ENCODE measurements around the gene BCKDK. TPM values are rescaled to one million over a fixed set of nuclear protein-coding genes. Genes with fewer than 3 reads are reported as not detected.

Gene BCKDK
- 24.0 and 26.9 TPM in 2 replicates for total RNA-seq (2014; rRNA removed; shearing (Covaris generic))
- 29.3 and 29.4 TPM in 2 replicates for polyA plus RNA-seq (2014; cell fraction: nucleus; rRNA removed)

DNA sequence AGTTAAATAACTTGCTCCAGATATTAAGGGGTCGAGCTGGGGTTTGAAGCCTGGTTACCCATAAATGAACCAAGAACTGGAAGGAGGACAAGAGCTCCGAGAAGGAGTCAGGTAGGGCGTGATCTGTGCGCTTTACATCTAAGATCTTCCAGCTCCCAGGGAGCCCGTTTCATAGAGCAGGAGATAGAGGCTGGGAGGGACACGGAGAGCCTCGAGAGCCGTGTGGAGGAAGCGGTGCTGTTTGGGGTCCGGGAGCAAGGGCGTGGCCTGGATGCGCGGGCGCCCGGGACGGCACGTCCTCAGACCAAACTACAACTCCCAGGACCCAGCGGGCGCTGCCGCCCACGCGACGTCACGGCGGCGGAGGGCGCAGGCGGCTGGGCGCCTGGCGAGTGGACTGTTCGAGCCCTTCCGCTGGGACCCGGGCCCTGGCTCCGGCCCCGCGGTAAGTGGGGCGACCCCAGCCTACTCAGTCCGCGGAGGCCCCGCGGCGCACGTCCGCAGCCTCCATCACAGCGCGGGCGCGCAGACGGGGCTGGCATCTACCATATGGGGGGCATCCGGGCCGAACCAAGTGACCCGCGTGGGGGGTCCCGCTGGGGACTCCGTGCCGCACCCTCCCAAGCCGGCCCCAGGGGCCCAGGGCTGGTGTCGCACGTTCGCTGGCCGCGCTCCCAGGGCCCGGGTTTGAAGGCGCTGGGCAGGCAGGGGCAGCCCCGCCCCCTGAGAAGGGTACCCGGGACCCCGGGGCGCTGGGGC is at the start of gene BCKDK:
Gene BCKDK, plus strand, starts transcription at position 352 of the 759 bp plus-strand sequence. CDS start 838 bp downstream, outside the sequence.
- DNase-seq (ENCODE audit: extremely low read depth, low read depth): peak; percentile 65

DNA sequence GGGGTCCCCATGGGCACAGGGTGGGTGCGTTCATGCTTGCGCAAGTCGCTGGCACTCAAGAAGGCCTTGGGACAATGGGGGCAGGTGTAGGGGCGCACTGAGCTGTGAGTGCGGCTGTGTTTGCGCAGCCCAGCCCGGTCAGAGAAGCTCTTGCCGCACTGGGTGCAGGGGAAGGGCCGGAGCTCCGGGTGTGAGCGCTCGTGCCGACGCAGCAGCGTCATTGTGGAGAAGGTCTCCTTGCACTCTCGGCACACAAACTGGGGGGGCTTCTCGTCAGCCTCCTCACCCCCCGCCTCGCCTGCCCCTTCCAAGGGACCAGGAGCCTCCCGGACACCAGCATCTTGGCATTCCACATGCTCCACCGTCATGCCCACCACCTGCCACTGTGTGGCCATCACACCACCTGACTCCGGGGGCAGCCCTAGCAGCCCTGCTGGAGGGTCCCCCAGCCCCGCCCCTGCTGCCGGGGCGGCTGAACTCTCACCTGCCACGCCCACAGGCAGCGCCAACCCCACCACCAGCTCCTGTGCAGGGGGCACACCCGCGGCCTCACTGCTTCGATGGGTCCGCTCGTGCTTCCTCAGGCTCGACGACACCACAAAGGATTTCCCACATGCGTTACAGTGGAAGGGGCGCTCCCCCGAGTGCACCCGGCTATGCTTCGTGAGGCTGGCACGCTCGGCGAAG is 46.9 kb upstream of the BCKDK start:
- DNase-seq (ENCODE audit: extremely low read depth, low read depth): no peak

DNA sequence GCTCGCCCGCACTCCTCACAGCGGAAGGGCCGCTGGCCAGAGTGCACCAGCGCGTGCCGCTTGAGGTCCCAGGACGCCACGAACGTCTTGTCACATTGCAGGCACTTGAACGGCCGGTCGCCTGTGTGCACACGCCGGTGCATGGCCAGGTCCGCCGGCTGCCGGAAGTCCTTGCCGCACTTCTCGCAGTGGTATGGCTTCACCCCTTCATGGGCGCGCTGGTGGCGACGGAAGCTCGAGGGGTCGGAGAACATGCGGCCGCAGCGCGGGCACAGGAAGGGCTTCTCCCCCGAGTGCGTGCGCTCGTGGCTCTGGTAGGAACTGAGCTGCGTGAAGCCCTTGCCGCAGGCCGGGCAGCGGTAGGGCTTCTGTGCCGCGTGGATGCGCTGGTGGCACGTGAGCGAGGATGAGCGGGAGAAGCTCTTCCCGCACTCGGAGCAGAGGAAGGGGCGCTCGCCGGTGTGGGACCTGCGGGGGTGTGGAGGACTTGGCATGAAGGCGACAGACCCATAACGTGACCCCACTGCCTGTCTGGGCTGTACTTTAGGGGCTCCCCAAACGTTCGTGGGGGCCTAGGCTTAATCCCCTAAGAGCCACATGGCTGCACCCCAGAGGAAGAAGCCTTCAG is 46.3 kb upstream of the BCKDK start:
- DNase-seq (ENCODE audit: extremely low read depth, low read depth): no peak

DNA sequence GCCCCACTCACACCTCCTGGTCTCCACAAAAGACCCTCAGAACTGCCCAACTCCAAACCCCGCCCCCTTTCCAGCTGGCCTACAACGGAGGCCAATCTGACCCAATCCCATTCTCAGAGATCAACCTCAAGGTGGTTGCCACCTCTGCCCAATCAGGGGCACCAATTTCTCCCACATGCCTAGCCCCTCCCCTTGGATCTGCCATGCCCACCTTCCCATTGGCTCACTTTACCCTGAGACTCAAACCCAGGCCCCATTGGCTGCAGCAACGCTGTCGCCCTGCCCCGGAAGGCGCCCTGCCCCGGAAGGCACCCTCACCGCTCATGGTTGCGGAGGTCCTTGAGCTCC is 44.7 kb upstream of the BCKDK start:
- no peak for DNase-seq (ENCODE audit: extremely low read depth, low read depth)

DNA sequence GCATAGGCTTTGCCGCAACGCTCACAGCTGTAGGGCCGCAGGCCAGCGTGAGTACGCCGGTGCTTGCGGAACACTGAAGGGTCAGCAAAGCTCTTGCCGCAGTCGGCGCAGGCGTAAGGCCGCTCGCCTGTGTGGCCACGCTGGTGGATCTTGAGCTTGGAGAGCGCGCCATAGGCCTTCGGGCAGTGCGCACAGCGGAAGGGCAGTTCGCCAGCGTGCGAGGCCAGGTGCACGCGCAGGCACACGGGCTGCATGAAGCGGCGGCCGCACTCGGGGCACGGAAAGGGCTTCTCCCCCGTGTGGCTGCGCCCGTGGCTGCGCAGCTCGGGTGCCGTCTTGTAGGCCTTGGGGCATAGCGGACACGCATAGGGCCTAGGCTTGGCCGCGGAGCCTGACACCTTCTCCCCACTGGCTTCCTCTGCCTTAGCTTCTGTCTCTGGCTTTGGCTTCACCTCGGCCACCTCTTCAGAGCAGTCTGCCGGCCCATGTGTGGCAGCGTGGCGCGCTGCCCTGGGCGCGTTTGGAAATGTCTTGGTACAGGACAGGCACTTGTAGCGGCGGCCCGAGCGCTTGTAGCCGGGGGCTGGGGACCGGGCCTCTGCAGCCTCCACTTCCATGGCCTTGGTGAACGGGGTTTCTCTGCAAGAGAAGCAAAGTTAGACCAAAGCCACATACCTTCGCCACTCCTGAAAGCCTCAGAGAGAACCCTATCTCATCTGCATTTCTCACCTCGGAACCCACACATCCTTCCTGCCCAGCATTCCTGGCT is 44.2 kb upstream of the BCKDK start:
- no peak for DNase-seq (ENCODE audit: extremely low read depth, low read depth)

DNA sequence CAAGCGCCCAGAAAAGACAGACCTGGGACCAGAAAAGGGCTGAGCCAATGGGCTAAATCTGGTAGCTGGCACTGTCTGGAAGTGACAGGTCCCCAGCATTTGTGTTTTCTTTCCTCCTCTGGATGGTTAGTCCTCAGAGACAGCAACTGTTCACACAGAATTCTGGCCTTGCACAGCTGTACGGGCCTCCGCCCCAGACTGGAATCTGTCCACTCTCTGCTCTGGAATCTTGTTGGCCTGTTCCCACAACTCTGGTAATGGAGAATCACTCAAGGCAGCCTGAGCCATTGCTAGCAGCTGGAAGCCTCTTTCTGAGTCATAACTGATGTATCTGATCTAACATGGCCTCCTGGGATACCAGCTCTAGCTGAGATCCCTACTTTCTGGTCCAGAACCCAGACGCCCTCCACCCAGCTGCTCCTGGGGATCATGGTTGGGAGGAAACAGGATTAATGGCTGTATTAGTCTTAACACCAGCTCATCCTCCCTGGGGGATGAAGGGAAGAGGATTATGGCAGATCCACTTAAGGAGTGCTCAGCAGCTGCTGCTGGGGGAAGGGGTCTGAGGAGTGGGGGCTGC is 43.2 kb upstream of the BCKDK start:
- DNase-seq (ENCODE audit: extremely low read depth, low read depth): peak; percentile 35

DNA sequence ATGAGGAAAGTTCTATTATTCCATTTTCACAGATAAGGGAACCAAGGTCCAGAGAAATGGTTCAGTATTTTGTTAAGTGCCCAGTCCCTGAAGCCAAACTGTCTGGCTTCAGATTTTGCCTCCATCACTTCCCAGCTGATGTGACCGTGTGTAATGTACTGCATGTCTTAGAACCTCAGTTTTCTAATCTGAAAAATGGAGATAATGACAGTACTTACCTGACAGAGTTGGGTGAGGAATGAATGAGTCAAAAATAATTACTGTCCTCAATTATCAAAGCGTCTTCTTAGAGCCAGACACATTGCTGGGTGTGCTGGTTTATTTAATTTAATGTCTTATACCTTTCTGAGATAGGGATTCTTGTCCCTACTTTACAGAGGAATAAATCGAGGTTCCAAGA is 40.8 kb upstream of the BCKDK start:
- DNase-seq (ENCODE audit: extremely low read depth, low read depth): no peak

DNA sequence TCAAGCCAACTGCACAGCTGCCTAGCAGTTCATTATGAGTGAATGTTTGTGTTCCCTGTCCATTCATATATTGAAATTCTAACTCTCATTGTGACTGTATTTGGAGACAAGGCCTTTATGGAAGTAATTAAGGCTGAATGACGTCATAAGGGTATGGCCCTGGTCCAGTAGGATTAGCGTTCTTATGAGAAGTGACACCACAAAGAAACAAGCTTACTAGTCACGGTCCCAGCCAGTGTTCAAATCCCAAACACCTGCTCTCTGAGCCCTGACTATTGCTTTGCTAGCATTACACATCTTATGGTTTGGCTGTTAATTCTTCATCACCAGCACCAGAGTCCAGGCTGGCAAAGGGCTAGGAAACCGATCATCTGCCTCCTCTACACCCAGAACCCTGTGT is 36.3 kb upstream of the BCKDK start:
- DNase-seq (ENCODE audit: extremely low read depth, low read depth): peak; percentile 67

DNA sequence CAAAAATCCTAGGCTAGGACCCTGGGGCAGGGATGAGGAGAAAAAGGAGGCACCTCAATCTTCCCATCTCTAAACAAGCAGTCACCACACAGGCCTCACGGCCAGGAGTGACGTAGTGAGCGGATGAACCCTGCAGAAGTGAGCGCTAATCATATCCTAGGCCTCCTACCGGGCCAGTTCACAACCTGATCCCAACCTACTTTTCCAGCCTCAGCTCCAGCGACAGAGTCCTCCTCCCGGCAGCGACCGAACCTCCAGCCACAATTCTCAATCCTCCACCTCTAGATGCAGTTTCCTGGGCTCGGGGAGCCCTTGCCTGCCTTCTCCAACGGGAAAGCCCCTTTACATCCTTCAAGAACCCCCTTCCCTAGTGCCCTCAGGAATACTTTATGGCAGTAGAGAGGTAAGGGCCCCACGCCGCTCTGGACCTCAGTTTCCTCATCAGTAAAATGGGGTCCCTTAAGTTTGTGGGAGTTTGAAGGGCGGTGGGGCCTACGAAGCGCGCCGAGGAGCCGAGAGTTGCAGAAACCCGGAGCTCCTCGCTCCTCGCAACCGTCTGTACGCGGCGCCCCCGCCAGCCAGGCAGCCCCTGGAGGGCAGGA is 35.5 kb upstream of the BCKDK start:
- peak; percentile 29 for DNase-seq (ENCODE audit: extremely low read depth, low read depth)

DNA sequence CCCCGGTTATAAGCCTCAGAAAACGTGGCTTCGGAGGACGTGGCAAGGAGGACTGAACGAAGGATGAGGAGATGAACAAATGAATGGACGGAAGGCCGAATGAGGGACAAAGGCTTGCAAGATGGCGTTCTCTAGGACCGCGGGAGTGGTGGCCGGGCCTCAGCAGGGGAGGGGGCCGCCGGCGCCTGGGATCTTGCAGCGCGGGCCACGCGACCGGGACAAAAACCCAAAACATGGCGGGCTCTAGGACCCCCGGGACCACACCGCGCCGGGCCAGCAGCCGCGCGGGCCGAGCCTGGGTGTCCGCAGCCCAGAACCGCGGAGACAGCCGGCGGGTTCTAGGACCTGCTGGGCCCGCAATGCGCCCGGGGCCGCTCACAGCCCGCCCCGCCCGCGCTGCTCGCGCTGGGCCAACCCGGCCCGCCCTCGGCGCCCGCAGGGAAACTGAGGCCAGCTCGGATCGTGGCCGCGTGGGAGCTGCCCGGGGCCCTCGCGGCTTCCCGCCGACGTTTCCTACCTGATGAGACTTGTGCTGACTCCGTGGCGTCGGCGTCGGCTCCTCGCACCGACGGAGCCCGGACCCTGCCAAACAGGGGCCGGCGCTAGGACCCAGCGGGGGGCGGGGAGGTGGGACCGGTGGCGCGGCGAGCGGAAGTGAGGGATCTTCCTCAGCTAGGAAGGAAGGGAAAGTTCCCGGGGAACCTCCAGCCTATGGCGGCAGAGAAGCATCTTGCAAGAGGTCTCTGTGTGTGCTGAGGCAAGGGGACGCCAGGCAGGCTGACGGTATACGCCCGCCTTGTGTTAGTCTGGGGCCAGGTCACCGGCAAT is 34.8 kb upstream of the BCKDK start:
- peak; percentile 84 for DNase-seq (ENCODE audit: extremely low read depth, low read depth)

DNA sequence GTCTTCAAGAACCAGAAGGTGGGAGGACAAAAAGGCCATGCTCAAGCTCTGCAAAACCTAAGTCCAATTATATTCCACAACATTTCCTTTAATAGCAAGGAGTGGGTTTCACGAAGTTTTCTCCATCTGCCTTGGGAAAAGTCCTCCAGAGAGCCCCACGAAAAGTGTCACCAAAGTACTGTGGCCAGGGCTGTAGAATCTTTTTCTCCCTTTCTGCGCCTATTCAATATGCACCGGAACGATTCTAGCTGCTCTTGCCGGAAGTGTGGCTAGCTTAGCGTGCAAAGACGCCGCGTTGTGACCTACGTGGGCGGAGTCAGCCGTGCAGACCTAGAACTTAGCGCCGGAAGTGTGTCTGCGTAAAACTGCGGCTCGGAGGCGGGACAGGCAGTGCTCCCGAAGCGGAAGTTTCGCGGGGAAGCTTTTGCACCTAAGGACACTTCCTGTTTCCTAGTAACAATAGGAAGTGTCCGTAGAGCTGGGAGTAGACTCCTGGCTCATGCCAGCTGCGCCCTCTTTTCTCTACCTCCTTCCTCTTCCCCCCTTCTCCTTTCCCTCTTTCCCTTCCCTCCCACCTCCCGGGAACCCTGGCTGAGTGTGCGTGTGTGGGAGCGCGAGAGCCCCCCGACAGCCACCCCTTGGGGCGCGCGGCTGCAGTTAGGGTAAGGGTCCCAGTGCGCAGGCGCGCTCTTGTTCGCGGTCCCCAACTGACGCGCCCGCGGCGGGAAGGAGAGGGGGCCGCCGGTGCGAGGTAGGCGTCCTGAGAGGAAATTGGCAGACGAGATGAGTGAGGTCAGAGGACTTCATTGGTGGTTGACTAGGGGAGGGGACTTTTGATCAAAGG is 34.0 kb upstream of the BCKDK start, which contains the start of the genes ZNF646 and ZNF668:
Gene ZNF646, plus strand, starts transcription at position 453 of the 844 bp plus-strand sequence. CDS start 1,903 bp downstream, outside the sequence.
Gene ZNF668, minus strand, starts transcription at position 271 of the 844 bp plus-strand sequence. CDS start 9,781 bp downstream, outside the sequence.
- peak; percentile 99 for DNase-seq (ENCODE audit: extremely low read depth, low read depth)

DNA sequence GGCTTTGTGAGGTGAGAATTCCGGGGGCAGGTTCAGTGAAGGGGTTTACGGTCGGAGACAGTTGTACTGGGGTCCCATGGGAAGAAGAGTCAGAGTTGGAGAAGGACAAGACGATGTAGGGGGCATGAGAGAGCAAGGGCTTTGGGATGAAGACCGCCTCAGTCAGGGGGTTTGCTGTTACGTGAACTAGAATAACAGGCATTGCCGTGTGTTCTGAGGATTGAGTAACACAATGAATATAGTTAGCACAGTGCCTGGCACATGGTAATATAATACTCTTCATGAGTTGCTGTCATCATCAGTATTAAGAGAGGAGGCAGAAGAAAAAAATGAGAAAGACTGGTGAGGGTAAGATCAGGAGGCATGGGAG is 33.4 kb upstream of the BCKDK start:
- DNase-seq (ENCODE audit: extremely low read depth, low read depth): no peak

DNA sequence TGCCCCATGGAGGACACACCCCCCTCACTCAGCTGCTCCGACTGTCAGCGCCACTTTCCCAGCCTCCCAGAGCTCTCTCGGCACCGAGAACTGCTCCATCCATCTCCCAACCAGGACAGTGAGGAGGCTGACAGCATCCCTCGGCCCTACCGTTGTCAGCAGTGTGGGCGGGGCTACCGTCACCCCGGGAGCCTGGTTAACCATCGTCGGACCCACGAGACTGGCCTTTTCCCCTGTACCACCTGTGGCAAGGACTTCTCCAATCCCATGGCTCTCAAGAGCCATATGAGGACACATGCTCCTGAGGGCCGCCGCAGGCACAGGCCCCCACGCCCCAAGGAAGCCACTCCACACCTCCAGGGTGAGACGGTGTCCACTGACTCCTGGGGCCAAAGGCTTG is 31.9 kb upstream of the BCKDK start:
- DNase-seq (ENCODE audit: extremely low read depth, low read depth): no peak

DNA sequence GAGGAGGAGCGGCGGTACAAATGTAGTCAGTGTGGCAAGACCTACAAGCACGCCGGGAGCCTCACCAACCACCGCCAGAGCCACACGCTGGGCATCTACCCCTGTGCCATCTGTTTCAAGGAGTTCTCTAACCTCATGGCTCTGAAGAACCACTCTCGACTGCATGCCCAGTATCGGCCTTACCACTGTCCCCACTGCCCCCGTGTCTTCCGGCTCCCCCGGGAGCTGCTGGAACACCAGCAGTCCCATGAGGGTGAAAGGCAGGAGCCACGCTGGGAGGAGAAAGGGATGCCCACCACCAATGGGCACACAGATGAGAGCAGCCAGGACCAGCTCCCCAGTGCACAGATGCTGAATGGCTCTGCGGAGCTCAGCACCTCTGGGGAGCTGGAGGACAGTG is 31.2 kb upstream of the BCKDK start:
- no peak for DNase-seq (ENCODE audit: extremely low read depth, low read depth)

DNA sequence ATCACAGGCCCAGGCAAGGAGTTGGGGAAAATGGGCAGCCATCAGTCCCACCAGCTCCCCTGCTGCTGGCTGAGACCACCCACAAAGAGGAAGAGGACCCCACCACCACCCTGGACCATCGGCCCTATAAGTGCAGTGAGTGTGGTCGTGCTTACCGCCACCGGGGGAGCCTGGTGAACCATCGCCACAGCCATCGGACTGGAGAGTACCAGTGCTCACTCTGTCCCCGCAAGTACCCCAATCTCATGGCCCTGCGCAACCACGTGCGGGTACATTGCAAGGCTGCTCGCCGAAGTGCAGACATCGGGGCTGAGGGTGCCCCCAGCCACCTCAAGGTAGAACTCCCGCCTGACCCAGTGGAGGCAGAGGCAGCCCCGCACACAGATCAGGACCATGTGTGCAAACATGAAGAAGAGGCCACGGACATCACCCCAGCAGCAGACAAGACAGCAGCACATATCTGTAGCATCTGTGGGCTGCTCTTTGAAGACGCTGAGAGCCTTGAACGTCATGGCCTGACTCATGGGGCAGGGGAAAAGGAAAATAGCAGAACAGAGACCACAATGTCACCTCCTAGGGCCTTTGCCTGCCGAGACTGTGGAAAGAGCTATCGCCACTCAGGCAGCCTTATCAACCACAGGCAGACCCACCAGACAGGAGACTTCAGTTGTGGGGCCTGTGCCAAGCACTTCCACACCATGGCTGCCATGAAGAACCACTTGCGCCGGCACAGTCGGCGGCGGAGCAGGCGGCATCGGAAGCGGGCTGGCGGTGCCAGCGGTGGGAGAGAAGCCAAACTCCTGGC is 30.4 kb upstream of the BCKDK start:
- no peak for DNase-seq (ENCODE audit: extremely low read depth, low read depth)

DNA sequence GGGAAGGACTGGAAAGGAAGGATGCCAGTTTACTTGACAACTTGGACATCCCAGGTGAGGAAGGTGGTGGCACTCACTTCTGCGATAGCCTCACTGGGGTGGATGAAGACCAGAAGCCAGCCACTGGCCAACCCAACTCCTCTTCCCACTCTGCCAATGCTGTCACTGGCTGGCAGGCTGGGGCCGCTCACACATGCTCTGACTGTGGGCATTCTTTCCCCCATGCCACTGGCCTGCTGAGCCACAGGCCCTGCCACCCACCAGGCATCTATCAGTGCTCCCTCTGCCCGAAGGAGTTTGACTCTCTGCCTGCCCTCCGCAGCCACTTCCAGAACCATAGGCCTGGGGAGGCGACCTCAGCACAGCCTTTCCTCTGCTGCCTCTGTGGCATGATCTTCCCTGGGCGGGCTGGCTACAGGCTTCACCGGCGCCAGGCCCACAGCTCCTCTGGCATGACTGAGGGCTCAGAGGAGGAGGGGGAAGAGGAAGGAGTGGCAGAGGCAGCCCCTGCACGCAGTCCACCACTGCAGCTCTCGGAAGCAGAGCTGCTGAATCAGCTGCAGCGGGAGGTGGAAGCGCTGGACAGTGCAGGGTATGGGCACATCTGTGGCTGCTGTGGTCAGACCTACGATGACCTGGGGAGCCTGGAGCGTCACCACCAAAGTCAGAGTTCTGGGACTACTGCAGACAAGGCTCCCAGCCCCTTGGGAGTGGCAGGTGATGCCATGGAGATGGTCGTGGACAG is 29.4 kb upstream of the BCKDK start:
- no peak for DNase-seq (ENCODE audit: extremely low read depth, low read depth)

All from NCI-H460 (cell line).